Measurements from ENCODE around the gene KYAT1. TPM values are rescaled to one million over a fixed set of nuclear protein-coding genes. Genes with fewer than 3 reads are reported as not detected.

KYAT1 gene
- total and polyA plus RNA-seq, 2 of the 13 experiments (the other 11 are each of a cell fraction or from before 2014, with no cell fraction given) = 9.2 to 46.5 TPM

GRCh38 chr9:128786681-128787601, 94.8 kb downstream of the KYAT1 start, which contains the start of gene TBC1D13 (continued):
- peak; percentile 84 for TF ChIP-seq ZNF407 (CRISPR knock-in tag; IDR thresholded peaks at IDR 0.05; ENCODE audit: not compliant biosample characterization)
- TF ChIP-seq ZNF318 (CRISPR knock-in tag; IDR thresholded peaks at IDR 0.05) = peak; percentile 73; the same call in 1 of the 2 replicates
- peak; percentile 84; the same call in 1 of the 2 replicates for TF ChIP-seq MYNN (CRISPR knock-in tag; IDR thresholded peaks at IDR 0.05; ENCODE audit: low read depth)
- peak; percentile 89; the same call in 1 of the 2 replicates for TF ChIP-seq IRF9 (CRISPR knock-in tag; IDR thresholded peaks at IDR 0.05; ENCODE audit: borderline replicate concordance)
- no peak for TF ChIP-seq NFATC3 (CRISPR knock-in tag; IDR thresholded peaks at IDR 0.05)
- TF ChIP-seq RARG (CRISPR knock-in tag; IDR thresholded peaks at IDR 0.05; ENCODE audit: low read depth) = no peak
- no peak for TF ChIP-seq RFX1 (IDR thresholded peaks at IDR 0.05)
- peak; percentile 88; the same call in 1 of the 2 replicates for TF ChIP-seq ZNF761 (CRISPR knock-in tag; conservative IDR thresholded peaks at IDR 0.05)
- TF ChIP-seq KDM5B (CRISPR knock-in tag; IDR thresholded peaks at IDR 0.05; ENCODE audit: borderline replicate concordance) = peak; percentile 98
